Retina (tissue), 1 donor: Measurements from ENCODE around the gene USP28.
"Not testable (repeated sequence)": the region's sequence is repeated elsewhere in the genome, so short reads cannot be mapped to it uniquely, and the experiment has no call there.

ENCODE experiments used
- DNase-seq: peaks from one replicate; pipeline ENCODE4 v3.0.0-alpha.2; 2016

USP28 gene

DNA sequence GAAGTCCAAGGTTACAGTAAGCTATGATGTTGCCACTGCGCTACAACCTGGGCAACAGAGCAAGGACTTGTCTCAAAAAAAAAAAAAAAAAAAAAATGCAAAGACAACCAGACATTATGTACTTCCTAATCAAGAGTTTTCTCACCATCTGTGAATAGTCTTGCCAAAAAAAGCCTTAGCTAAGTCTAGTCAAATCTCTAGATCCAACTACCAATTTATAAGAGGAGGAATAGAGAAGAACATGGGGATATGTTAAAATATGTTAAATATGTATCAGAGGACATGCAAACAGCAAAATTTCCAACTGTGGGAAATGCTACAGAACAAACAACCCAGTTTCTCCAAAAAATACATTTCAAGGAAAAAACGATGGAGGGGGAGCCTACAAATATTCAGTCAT lies 45.6 kb downstream of the USP28 start:
- DNase-seq: no peak

DNA sequence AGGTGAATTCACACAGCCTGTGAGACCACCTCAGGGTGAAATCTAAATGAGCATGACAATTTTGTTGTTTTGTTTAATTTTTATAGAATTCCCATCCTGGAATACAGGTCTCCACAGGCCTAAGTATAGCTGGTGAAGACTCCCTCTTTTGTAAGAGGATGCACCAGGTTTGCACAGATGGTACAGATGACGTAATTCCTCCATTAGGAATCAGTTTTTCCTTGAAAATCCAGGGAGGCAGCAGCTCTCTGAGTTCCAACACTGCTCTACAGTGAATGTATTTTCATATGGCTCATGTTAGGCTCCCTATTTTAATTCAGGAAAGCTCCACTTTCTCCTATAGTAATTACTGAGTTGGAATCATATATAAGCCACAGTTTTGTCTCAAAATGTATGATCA lies 47.2 kb downstream of the USP28 start:
- DNase-seq: no peak

DNA sequence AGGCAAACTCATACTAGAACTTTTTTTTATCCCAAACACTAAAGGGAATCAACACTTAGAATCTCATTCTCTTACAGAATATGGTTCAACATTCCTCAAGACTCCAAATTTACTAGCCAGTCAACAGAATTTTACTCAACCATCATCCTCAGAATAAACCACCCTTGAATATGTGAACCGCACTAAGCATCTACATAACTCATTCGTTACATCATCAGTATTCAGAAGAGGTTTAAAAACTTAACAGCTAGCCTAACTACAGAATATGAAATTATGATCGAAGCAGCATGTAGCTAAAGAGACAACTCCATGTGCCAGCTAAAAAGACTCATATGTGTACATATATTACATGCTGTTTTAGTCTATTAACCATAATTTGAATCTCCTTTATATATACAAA lies 47.9 kb downstream of the USP28 start:
- no peak for DNase-seq

DNA sequence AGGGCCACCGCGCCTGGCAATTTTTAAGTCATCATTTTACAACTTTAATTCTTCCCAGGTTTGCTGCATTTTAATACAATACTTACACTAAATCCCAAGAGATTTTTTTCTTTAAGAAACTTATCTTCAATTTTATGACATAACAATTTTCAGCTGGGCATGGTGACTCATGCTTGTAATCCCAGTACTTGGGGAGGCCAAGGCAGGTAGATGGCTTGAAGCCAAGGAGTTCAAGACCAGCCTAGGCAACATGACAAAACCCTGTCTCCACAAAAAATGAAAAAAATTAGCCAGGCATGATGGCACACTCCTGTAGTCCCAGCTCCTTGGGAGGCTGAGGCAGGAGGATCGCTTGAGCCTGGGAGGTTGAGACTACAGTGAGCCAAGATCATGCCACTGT lies 56.9 kb downstream of the USP28 start:
- DNase-seq: no peak

DNA sequence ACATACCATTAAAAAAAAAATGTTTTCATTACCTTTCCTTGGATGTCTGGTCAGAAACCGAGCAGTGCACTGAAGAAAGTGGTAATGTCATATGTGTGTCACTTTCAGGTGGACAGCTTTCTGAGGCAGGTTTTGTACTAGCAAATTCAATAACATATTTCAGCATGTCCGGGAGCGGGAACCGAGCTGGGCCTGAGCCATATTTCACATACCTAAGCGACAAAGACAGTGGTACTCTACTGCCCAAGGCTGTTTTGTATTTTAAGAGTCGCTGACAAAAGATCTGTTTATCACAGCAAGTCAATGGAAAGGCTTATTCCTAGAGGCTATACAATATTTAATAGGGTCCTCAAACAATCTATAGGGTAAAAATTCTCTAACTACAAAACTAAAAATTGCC lies 57.7 kb downstream of the USP28 start:
- no peak for DNase-seq

DNA sequence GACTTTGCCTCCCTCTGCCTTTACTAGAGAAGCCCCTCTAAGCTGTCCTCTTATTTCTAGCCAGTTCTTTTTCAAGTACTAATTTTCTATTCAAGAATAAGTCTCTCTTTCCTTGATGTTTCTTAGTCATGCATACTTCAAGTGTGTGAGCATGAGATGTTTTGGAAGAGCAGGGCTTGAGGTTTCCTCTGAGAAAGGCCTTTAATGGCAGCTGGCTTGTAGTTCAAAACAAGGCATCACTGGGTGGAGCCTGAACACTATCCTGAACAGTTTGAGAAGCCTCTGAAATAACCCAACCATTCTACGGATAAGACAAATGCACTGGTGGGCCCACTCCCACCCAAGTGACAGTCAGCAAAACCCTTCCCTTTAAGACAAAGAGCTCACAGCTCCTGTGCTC lies 58.2 kb downstream of the USP28 start:
- no peak for DNase-seq

DNA sequence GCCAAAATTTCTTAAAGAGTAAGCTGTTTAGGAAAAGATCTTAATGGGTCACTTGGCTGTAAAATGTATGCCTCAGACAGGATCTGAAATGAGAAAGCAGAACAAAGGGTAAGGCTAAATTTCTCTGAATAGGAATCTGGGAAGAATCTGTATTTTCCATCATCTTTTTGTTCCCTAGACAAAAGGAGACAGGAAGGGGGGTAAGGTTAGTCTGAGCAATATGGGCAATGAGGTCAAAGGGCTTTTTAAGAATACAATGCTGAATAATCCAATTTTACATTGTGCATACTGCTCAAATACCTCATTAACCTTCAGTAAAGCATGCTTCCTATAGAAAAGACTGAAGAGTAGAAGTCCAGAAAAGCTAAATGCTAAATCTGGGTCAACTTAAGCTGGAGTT lies 61.2 kb downstream of the USP28 start:
- DNase-seq: peak; percentile 54

DNA sequence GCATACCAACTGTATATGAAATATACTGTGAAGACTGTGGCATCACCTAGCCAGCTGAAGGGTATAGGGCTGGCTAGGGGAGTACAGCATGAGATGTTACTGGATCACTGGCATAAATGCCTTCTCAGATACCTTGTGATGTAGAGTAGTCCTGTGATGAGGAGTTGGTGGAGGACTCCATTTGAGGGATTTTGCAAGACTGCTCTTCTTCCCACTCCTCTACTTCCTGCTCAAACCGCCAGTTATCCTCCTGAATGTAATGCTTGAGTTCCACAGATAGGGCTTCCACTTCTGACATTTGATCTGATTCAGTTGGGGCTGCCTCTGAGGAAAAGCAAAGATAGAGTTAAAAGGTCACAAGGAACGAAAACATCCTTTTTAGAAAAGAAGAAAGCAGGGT lies 66.4 kb downstream of the USP28 start:
- no peak for DNase-seq

DNA sequence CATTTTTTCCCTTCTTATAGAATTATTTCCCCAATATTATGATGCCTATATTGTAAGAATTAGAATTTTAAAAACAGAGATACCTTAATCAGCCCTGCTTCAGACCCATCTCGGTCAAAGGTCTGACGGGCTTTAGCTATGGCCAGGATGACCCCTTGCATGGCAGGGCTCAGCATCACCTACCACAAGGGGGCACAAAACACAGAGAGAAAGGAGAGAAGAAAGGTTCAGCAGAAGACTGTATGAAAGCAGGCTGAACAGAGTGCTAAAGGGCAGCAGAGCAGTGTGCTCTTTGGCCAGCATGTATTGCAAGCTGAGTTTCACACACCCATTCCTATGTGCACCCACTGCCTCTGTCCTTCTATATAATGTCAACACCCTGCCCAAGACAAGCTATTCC lies 69.0 kb downstream of the USP28 start:
- DNase-seq: peak; percentile 36

DNA sequence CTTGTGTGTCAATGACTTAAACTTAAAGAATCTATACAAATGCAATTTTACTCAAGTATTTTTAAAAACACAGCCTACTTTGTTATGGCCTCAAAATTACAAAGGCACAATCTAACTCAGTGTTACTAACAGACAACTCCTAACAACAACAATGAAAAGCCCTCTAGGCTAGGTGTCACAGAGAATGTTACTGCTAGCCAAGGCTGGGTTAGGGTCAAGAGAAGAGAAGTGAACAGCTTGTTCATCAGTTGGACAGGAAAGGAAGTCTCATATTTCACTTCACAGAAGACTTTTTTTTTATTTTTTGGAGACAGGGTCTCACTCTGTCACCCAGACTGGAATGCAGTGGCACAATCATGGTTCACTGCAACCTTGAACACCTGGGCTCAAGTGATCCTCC lies 69.7 kb downstream of the USP28 start:
- DNase-seq: no peak

DNA sequence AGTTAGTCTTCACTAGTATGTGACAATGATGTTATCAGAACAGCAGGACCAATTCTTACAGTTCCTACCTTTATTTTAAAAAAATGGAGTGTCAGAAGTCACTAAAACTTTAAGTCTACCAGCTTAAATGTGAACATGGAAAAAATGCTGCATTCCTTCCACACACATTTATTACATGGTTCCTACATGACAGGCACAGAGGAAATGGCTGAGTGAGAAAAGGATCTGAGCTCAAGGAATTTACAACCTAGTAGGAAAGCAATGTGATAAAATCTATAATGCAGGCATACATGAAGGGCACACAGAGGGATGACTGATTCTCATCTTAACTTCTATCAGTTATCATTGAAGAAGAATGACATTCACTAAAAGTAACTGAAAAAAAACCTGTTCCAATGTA lies 72.8 kb downstream of the USP28 start:
- no peak for DNase-seq

DNA sequence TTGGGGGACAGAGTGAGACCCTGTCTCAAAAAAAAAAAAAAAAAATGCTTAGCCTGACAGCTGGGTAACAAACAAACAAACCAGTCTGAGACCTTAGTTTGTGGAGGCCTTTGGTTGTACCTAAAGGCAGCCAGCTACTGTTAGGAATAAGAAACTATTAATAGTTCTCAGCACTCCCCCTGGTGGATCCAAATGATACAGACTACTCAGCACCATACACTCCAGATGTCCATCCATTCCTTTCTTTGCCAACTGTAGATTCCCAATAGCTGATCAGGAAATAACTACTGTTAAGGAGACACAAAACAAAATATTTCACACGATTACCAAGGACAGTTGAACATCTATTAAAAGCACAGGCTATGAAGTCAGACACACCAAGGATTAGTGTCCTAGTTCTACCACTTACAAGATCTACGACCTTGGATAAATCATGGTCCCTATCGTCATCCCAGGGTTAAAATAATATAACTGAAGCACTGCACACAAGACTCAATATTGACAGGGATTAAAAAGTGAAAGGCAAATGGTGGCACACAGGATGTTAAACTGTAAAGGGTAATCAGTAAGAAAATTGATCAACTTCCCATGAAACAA lies 78.6 kb downstream of the USP28 start:
- DNase-seq: no peak

DNA sequence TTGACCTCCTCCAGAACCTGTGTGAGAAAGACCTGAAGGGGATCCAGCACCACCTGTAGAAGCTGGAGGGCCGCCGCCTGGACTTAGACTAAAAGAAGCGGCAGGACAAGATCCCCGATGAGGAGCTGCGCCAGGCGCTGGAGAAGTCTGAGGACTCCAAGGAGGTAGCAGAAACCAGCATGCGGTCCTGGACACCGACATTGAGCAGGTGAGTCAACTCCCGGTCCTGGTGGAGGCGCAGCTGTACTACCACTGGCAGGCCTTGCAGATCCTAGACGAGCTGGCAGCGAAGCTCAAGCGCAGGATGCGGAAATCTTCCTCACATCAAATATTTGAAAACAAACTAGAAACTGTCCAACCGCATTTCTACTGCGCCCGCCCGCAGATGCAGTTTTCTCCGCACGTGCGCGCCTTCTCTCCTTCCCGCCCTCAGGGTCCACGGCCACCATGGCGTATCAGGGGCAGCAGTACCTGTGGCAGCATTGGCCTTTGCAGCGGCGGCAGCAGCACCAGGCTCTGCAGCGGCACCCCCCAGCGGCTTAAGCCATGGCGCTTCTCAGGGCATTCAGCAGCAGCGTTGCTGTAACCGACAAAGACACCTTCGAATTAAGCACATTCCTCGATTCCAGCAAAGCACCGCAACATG lies 85.6 kb downstream of the USP28 start:
- no peak for DNase-seq

DNA sequence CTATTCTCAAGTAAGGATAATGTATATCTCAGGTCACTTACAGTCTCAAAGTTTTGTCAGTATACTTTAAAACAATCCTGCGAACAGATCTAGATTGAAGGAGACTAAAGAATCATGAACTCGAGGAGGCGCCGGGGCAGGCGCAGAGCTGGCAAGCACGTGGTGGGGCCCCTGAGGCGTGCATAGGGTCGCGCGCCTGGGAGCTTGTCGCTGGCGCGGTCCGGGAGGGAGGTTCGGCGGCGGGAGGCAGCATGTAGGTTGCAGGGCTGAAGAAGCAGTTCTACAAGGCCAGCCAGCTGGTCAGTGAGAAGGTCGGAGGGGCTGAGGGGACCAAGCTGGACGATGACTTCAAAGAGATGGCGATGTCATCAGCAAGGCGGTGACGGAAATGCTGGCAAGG lies 86.4 kb downstream of the USP28 start:
- DNase-seq: not testable (repeated sequence)

DNA sequence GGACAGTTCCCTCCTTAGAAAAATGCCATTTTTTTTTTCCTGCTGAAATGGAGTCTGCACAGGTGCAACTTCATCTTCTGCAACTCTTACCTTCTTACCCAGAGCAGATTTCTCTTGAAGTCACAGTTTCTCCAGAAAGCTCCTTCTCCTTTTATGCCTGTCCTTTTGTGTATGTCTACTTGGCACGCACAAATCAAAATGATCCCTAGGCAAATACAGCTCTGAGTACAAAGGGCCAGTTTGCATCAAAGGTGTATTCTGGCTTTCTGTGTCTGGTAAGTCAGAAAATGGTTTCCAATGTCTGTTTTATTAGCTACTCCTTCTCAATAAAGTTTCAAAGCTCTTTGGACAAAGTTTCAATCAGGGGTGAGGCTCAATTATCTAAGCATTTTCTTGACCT lies 93.2 kb downstream of the USP28 start:
- DNase-seq: no peak

DNA sequence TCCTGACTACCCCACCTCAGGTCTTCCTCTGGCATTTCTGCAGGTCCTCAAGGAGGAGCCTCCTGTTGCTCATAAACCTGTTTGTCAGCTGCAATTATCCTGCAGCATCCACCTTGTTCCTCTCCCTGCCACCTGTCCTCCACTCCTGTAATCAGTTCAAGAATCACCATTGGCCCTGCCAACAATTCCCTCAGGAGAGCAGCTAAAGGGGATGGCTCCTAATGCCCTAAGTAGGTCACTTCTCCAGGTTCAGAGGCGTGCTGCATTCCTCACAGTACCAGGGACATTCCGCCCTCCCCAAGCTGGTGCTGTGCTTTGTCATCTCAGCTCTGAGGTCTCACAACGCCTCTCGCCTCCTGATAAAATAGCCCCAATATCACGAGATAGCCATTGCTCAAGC lies 93.7 kb downstream of the USP28 start:
- DNase-seq: no peak

DNA sequence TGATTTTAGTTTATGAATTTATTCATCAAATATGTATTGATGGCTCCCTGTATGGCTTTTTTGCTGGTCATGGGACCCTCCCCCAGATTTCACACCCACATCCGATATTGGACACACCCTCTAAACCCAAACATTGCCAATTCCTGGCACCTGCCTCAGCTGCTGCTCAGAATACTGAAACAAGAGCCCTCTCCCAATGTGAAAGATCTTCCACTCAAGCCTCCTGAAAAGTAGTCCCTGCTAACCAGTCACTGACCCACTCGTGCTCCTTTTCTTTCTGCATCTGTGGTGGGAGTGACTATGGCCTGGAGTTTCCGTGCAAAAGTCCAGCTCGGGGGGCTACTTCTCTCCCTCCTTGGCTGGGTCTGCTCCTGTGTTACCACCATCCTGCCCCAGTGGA lies 95.9 kb downstream of the USP28 start, which contains the start of gene CLDN25:
CLDN25 (plus strand) TSS at position 301 of the 400 bp plus-strand sequence; CDS start at position 301, 0 bp downstream.
- DNase-seq: no peak

DNA sequence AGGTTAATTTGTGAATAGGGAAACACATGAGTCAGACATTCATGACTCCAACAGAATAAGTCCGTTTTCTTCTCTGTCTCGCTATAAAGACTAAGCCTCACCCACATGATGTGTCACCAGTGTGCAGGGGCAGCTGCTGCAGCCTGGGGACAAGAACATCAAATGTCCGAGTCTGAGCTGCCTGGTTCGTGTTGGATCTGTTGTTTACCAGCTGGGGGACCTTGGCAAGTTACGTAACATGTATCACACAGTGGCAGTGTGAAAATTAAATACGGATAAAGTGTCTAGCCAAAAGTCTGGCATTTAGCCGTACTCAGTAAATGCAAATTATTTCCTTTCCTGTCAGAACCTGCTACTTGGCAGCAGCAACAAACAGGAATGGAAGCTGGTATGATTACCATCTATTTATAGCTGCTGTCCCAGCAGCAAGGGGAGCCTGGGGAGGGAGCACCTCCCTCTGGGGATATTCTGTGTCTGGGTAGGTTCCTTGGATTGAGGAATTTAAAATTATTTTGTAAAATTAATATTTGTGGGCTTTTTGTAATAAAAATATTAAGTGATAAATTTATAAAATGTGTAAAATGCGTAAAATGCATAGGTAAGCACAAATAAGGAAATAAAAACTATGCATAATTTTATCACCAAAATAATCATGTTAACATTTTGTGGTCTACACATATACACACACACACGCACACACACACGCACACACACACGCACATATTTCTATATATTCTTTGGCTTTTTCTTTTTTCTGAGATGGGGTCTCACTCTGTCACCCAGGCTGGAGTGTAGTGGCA lies 97.1 kb downstream of the USP28 start:
- no peak for DNase-seq

DNA sequence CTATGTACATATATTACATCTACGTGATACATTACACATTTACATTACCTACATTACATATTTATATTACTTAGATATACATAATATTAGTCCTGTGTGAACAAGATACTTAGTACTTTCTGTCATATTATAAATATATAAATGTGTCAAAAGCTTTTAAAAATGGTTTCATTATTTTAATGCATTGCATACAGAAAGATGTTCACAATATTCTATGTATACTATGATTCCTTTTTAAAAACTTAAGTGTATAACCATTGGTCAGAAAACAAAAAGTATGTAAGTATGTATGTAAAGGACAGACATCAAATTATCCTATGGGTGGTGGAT lies 101.2 kb downstream of the USP28 start:
- DNase-seq: no peak

DNA sequence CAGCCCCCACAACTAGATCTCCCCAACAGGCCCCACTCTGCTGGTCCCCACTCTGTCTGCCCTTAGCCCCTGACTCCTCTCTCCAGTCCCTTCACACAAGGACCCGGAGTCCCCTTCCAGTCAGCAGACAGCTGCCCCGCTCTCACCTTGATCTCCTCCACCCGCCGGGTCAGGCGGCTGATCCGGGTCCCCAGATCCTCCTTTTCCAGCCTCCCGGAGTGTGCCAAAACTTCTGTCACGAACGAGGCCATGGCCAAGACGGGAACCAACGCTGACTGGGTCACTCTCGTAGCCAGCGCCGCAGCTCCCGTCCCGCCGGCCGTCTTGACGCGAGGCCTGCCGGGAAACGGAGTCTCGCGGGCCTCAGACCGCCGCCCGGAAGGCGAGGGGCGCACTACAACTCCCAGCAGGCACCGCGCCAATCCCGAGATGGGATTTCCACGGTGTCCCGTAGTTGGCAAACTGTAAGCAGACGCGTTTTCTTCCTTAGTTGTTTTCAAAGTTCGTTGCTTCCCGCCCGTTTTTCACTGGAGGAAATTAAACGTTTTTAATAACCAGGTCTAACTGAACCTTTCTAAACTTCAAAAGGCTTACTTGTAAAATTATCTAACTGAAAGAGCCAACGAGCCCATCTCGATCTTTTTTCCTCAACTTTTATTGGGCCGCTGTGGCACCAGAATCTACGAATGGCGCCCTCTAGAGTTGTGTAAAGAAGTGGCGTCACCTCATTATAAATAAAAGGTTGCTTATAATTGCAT lies 101.8 kb downstream of the USP28 start, which contains the start of gene ZW10:
ZW10 (minus strand) TSS at position 277 of the 758 bp plus-strand sequence; CDS start at position 251, 26 bp downstream.
- peak; percentile 97 for DNase-seq

DNA sequence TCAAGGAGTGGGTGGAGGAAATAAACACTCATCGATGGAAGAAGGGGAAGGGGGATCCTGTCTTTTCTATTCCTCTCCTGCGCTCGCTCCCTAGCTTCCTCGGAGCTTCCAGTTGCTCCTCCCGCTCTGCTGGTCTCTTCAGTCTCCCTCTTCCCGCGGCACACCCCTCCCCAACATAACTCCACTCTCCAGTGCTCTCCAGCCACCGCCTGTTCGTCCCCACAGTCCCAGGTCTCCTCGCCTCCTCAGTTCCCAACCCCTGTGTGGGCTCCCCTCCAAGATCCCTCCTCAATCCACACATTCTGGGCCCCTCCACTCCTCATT lies 102.3 kb downstream of the USP28 start:
- DNase-seq: no peak

DNA sequence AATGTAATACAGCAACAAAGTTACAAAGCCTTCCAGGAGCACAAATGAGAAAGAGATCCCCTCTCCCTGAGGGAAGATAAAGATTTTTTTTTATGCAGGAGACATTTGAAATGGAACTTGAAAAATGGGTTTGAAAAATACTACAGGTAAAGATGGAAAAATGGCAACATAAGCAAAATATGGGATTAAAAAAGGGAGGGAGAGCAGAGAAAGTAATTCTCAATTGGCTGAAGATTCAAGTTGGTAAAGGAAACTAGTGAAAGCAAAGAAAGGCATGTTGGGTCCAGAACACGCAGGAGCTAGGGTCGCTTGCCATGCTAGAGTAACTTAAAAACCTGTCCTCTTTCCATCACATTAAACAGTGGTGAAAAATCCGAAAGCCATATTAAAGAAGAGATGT lies 103.4 kb downstream of the USP28 start:
- no peak for DNase-seq

DNA sequence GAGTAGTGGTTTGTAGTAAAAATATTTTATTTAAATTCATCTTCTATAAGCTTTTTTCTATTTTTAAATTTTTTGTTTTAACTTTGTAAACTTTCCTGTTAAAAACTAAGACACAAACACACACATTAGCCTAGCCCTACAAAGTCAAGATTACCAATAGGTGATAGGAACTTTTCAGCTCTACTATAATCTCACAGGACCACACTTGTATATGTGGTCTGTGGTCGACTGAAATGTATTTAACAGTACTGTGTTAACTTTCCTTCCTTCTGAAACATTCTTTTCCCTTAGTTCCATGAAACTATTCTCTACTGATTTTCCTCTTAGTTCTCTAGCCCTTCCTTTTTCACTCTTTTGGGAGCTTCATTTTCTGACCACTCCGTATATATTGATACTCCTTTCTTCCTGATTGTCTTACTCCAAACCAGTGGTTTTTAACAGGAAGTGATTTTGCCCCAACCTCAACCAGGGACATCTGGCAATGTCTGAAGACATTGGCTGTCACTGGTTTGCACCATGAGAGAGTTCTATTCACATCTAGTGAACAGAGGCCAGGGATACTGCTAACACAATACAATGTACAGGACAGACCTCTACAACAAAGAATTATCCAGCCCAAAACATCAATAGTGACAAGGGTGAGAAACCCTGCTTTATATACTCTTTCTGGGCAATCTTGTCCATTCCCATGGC lies 110.7 kb downstream of the USP28 start:
- DNase-seq: no peak
